Middle frontal gyrus (tissue), 1 donor: Measurements from ENCODE around the gene NTN4.
"Not testable (repeated sequence)": the region's sequence is repeated elsewhere in the genome, so short reads cannot be mapped to it uniquely, and the experiment has no call there.

Experiments used
- DNase-seq: peaks from one replicate; pipeline ENCODE4 v3.0.0-alpha.2; 2015; ENCODE audit warnings: low spot score; ENCODE audit errors: extremely low spot score

Gene NTN4

DNA sequence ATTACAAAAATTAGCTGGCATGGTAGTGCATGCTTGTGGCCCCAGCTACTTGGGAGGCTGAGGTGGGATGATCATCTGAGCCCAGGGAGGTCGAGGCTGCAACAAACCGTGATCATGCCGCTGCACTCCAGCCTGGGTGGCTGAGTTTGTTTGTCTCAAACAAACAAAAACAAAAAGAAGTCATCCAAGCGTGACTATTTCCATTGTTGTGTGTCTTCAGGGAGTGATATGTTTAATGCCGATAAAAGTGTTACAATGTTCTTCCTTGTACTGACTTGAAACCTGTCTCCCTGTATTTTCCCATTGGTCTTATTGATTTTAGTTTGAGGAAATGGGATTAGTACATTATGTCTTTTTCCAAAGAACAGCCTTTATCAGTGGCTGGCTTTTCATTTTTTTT, 163.7 kb downstream of the NTN4 start:
- no peak for DNase-seq

- no peak for DNase-seq
Observed at GRCh38 chr12:95625012-95625411, 165.6 kb downstream of the NTN4 start.

DNA sequence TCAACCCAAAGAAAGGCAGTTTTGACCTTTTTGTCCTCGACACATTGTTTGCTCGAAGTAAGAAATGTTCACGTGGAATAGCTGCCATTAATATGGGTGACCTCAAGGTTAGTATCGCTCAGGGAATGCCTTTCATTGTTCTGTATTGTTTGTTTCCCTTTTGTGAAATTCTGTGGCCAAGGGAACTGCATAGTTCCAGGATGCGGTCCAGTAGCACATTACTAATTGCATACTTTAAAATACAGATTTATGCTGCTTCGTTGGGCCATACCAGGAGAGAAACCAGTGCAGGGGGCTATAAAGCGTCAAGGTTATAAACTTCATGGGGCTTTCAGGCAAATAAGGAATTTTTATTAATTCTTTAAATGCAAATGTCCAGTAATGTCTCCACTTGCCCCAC, 166.0 kb downstream of the NTN4 start:
- DNase-seq, result no peak

- no peak for DNase-seq
Observed at GRCh38 chr12:95623554-95624170, 166.9 kb downstream of the NTN4 start.

GRCh38 chr12:95622879-95623278, 167.7 kb downstream of the NTN4 start:
- no peak for DNase-seq

- no peak for DNase-seq
Observed at GRCh38 chr12:95621725-95622124, 168.8 kb downstream of the NTN4 start.

- DNase-seq, result no peak
Observed at GRCh38 chr12:95620171-95620570, 170.4 kb downstream of the NTN4 start.

- DNase-seq, result not testable (repeated sequence)
Observed at GRCh38 chr12:95616470-95616869, 174.1 kb downstream of the NTN4 start.

DNA sequence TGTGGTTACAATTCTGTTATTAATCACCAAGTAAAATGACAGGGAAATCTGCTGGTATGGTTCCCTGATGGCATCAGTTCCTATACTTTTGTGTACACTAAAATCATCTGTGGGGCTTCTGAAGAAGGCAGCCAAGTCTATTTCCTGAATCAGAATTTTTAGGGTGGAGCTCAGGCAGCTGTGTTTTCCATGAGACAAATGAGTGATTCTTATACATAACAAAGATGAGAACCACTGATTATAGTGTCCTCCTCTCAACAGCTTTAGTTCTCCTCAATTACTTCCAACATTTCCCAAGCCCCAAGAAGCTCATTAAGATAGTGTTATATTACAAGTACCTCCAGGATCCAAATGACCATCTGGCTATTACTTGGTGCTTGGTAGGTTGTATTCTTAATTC, 174.8 kb downstream of the NTN4 start:
- no peak for DNase-seq

DNA sequence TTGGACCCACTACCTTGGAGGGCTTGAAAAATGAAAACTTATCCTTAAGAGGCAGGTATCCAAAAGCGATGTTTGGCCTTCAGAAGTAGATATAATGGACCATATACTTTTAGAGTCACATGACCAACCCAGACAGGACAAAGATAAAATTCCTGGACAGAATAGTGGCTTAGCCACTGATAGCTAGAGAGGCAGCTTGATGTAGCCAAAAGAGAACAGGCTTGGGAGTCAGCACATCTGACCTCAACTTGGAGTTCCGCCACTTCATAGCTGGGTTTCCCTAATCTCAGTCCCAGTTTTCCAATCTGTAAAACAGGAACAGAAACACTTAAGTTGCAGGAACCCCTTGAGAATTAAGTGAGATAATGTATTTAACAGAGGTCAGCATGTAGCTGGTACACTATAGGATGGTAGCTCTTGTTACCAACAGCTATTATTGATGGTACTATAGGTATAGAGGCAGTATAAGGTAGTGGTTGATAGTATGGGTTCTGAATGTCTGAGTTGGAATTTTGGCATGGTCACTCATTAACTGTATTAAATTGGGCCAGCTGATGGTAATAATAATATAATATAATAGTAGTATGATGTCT, 176.1 kb downstream of the NTN4 start:
- DNase-seq, result no peak

DNA sequence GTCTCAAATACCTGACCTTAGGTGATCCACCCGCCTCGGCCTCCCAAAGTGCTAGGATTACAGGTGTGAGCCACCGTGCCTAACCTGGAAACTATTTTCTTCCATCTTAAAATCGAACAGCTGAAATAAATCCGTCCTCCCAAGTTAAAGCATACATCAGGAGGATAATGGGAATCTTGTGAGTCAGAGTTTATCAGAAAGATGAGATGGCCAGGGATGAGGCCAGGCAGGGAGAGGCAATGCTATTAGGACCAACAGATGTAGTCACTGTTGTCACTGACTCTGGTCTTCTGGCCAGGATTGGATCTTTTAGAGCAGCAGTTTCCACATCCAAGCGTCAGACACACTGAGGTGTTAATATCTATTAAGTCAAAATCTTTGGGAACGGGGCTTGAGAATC, 177.5 kb downstream of the NTN4 start:
- no peak for DNase-seq

GRCh38 chr12:95611676-95612309, 178.8 kb downstream of the NTN4 start:
- no peak for DNase-seq

- DNase-seq, result peak; percentile 39
Observed at GRCh38 chr12:95608252-95609033, 182.1 kb downstream of the NTN4 start.
